ENCODE measurements around the gene NPEPL1. TPM values are rescaled to one million over a fixed set of nuclear protein-coding genes. Genes with fewer than 3 reads are reported as not detected.

NPEPL1 gene
- total and polyA plus RNA-seq, 2 of the 8 experiments (the other 6 are each of a cell fraction or from before 2014, with no cell fraction given): 12.4 to 26.8 TPM

GRCh38 chr20:58659841-58660240, 32.8 kb upstream of the NPEPL1 start:
- no peak overlapping the region for H3K56ac ChIP-seq (replicated peaks; ENCODE audit: insufficient read length, low read depth, low read length)
- no peak overlapping the region for H2BK120ac ChIP-seq (replicated peaks; ENCODE audit: low read depth, low read length)
- TF ChIP-seq CTCF (IDR thresholded peaks at IDR 0.05; ENCODE audit: control extremely low read depth in 1 of 3, insufficient read depth in 1 of 3, low read depth in 1 of 3, low read length in 3 of 3) (no peak), JUND (IDR thresholded peaks at IDR 0.05; ENCODE audit: low read length) (no peak), MAFK (IDR thresholded peaks at IDR 0.05; ENCODE audit: low read depth, low read length) (no peak), SRF (IDR thresholded peaks at IDR 0.05; ENCODE audit: low read depth, low read length) (no peak), USF2 (IDR thresholded peaks at IDR 0.05; ENCODE audit: low read length) (no peak), MAX (IDR thresholded peaks at IDR 0.05) (no peak), NRF1 (IDR thresholded peaks at IDR 0.05; ENCODE audit: low read depth, low read length) (no peak), CHD1 (IDR thresholded peaks at IDR 0.05; ENCODE audit: low read depth, low read length) (no peak), ASH2L (IDR thresholded peaks at IDR 0.05; ENCODE audit: low read length) (no peak)
- H2BK12ac ChIP-seq (ENCODE audit: low read depth, low read length): no peak overlapping the region
- H4K5ac ChIP-seq (ENCODE audit: insufficient read length, low read depth, low read length): no peak overlapping the region
- H3K9me3 ChIP-seq (ENCODE audit: insufficient read depth in 2 of 2, low read depth in 1 of 2, low read length in 1 of 2): no peaks in the 10 kb centered on the region
- H3K4me3 ChIP-seq (ENCODE audit: extremely low read depth in 1 of 4, insufficient read depth in 2 of 4, low read depth in 3 of 4, low read length in 4 of 4): no peak overlapping the region
- ChIA-PET POLR2A (ENCODE audit: partially characterized antibody) (interaction anchor here (0.5 to 11.7 kb wide), 7 partner anchors 10 to 183 kb away, joined by 3 to 242 read pairs (median 4); no protein-coding TSS in a partner anchor), CTCF (ENCODE audit: partially characterized antibody) (interaction anchor here (0.6 to 3.3 kb wide), 7 partner anchors 10 to 425 kb away, joined by 3 to 12 read pairs (median 3); no protein-coding TSS in a partner anchor)
- H3K23ac ChIP-seq (ENCODE audit: insufficient read length): no peak overlapping the region
- H3K23me2 ChIP-seq (ENCODE audit: low read depth, low read length): no peaks in the 10 kb centered on the region
- peaks cover 8 to 28% (median 20%) of the 10 kb centered on the region in 4 experiments for H3K4me1 ChIP-seq (replicated peaks in 1 of 4; ENCODE audit: control insufficient read depth in 3 of 4, insufficient read depth in 4 of 4, low read length in 3 of 4)
- no peak overlapping the region for H3K14ac ChIP-seq (ENCODE audit: insufficient read length)
- DNase-seq (ENCODE audit: low read depth in 1 of 2, low spot score in 2 of 2) (peak in 1 of 2 experiments; percentile 41), FAIRE-seq (no peak)
- H3K18ac ChIP-seq (ENCODE audit: extremely low read depth, low read length): no peak overlapping the region
- no peak overlapping the region for H4K8ac ChIP-seq (ENCODE audit: extremely low read depth, insufficient read depth, low read length)
- no peaks in the 10 kb centered on the region for H3K27me3 ChIP-seq (replicated peaks in 1 of 4; ENCODE audit: control insufficient read depth in 3 of 4, extremely low read depth in 1 of 4, insufficient read depth in 3 of 4, low read length in 3 of 4)
- no peak overlapping the region for H3K9ac ChIP-seq (replicated peaks in 1 of 4; ENCODE audit: extremely low read depth in 1 of 4, low read depth in 3 of 4, low read length in 3 of 4)
- peaks cover 39 to 98% of the 10 kb centered on the region in 2 experiments for H3K79me2 ChIP-seq (ENCODE audit: control insufficient read depth in 1 of 2, insufficient read depth in 2 of 2, low read length in 2 of 2)
- 0 out of 4 replicates have a peak overlapping the region, but pooled peaks of 1 of the 2 experiments have one; percentile 5 for H3K4me2 ChIP-seq (ENCODE audit: insufficient read depth in 1 of 2, low read depth in 2 of 2, low read length in 2 of 2)
- no peak overlapping the region for H4K91ac ChIP-seq (replicated peaks; ENCODE audit: insufficient read length, low read length)
- peaks cover 0 to 24% (median 1%) of the 10 kb centered on the region in 4 experiments; a peak in 4 of 8 replicates for H3K36me3 ChIP-seq (ENCODE audit: control insufficient read depth in 2 of 4, insufficient read depth in 4 of 4, low read length in 3 of 4)
- H4K20me1 ChIP-seq (replicated peaks in 1 of 2; ENCODE audit: control insufficient read depth in 1 of 2, insufficient read depth in 2 of 2, low read length in 2 of 2): no peaks in the 10 kb centered on the region
- H2AFZ ChIP-seq (ENCODE audit: low read length): no peak overlapping the region
- no peak overlapping the region for H2BK15ac ChIP-seq (ENCODE audit: low read length)
- no peak overlapping the region for H2AK5ac ChIP-seq (ENCODE audit: low read depth, low read length)
- no peak overlapping the region for H2BK20ac ChIP-seq (ENCODE audit: low read length)
- no peak overlapping the region for H2BK5ac ChIP-seq (ENCODE audit: low read depth, low read length)
- H3K27ac ChIP-seq (ENCODE audit: low read depth, low read length): no peak overlapping the region
- 81% methylated on average over 3 of the region's 3 CpGs; no CpG with 5 or more reads in 1 of the 2 experiments for WGBS, 2 experiments (ENCODE audit: extremely low coverage in 1 of 2, insufficient coverage in 1 of 2, insufficient read length in 1 of 2, insufficient replicate concordance in 2 of 2, low coverage in 1 of 2, low lambda C conversion rate in 2 of 2, missing lambda C conversion rate in 1 of 2)
- H3K79me1 ChIP-seq (ENCODE audit: low read depth, low read length): peaks cover 7% of the 10 kb centered on the region
- no peak overlapping the region for H3K4ac ChIP-seq (replicated peaks; ENCODE audit: insufficient read length, low read depth, low read length)

All from H1 (cell line).